HG03175 (cell line): Measurements from ENCODE around the gene SHISA6.

Experiments
- ATAC-seq: cut with Tn5 transposase; IDR thresholded peaks from one replicate; pipeline ENCODE4 v1.9.1; 2021; ENCODE audit warnings: mild to moderate bottlenecking, moderate library complexity; ENCODE audit not compliant: unreplicated experiment

Gene SHISA6

DNA sequence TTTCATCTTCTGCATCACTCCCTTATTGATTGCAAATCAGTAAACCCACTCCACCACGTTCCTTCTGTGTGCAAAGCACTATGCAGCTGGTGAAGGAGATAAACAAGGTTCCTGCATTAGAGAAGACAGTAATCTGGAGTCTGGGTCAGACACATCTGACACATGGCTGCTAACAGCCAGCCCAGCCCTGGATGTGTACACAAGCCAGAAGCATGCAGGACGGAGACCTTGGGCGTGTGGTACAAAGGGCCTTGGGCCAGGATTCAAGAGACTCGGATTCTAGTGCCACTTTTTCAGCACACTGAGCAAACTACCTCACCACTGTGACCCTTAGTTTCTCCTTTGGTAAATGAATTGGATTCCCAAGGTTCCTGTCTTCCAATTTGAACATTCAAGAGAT, 270.7 kb downstream of the SHISA6 start:
- ATAC-seq: no peak

GRCh38 chr17:11514565-11514964, 273.6 kb downstream of the SHISA6 start:
- ATAC-seq: no peak

GRCh38 chr17:11514981-11515680, 274.1 kb downstream of the SHISA6 start:
- no peak for ATAC-seq

- no peak for ATAC-seq
These were observed 274.9 kb downstream of the SHISA6 start for GRCh38 chr17:11515901-11516300.

DNA sequence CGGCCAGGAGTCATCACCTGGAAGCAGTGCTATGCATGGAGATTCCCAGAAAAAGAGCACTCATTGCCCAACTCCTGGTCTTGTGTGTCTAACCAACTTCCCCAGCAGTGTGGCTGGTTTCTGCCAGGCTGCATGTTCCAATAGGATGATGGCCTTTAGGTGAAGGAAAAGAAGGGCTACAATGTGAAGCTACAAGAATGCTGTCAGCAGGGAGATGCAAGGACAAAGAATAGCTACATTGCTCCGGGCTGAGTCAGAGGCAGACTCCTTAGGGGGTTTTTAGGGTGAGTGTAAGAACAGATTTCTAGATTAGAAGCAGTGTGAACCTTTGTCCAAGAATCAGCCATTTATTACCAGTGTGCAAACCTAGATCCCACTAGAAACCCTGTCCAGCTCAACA, 294.2 kb downstream of the SHISA6 start:
- ATAC-seq: no peak

DNA sequence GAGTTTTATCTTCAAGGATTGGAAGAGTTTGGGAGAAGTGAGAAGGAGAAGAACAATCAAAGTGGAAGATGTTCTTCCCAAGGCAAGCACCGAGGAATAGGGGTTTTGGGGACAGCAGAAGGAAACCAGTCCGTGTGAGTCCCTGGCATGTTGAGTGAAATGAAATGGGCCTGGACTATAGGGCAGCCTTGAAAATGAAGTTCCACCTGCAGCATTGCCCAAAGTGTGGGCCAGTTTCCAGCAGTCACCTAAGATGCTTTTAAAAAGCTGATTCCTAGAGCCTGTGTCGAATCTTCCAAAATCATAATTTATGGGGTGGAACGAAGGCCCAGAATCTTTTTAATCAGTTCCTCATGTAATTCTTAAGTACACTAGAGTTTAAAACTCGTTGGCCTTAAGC, 297.4 kb downstream of the SHISA6 start:
- no peak for ATAC-seq

GRCh38 chr17:11539637-11540036, 298.6 kb downstream of the SHISA6 start:
- ATAC-seq: no peak

DNA sequence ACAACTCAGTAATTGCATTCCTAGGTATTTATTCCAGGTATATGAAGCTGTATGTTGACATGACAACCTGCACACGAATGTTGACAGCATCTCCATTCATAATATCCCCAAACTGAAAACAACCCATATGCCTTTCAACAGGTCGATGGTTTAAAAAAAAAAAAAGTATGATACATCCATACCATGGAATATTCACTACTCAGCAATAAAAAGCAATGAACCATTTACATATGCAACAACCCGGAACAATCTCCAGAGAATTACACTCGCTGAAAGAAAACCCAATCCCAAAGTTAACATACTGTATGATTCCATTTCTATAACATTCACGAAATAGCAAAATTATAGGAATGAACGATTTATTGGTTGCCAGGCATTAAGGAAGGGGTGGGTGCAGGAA, 304.0 kb downstream of the SHISA6 start:
- ATAC-seq: no peak

GRCh38 chr17:11545696-11546095, 304.7 kb downstream of the SHISA6 start:
- ATAC-seq: no peak

- ATAC-seq: no peak
These were observed 306.8 kb downstream of the SHISA6 start for GRCh38 chr17:11547853-11548252.

DNA sequence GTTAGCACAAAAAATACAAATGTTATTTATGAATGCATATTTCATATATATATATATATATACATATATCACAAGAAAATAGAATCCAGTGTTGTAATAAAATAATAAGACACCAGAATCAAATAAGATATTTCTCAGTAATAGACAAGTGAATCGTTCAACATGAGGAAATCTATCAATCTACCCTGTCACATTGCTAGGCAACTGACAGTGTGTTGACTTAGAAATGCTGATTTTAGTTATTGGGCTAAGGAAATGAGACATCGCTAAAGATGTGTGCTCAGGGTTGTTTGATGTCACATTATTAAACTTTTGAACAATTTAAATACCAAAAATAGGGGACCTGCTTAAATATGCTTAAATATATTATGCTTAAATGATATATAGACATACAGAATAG, 307.4 kb downstream of the SHISA6 start:
- no peak for ATAC-seq

DNA sequence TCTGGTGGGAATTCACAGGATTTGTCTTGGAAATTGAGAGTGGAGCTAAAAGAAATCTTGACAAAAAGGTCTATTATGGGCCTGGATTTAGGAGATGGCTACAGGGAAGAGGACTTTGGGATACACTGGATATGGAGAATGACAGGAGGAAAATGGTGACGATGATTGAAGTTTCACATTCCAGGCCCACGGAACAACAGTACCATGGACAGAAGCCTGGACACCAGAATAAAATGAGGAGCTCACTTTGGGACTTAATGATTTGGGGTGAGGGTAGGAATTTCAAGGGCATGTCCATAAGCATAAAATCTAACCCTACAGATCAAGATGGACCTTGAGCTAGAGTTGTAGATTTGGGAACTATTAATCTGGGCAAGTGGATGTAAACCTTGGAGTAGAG, 309.4 kb downstream of the SHISA6 start:
- no peak for ATAC-seq

DNA sequence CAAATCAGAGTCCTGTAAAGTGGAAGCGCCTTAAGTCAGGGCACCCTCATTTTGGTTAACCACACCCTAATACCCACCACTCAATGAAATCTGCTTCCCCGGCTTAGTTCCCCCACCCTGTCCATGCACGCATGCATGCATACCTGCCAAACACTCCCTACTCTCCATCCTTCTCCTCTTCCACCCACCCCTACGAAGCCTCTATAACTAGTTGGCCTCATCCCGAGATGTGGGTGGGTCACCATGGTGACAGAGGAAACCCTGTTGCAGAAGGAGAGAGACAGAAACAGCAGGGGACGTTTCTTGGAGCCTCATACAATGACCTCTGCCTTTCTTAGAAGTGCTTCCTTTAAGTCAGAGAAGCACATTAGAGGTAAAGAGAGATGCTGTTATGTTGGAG, 310.4 kb downstream of the SHISA6 start:
- no peak for ATAC-seq

GRCh38 chr17:11553135-11553534, 312.1 kb downstream of the SHISA6 start:
- ATAC-seq: no peak

DNA sequence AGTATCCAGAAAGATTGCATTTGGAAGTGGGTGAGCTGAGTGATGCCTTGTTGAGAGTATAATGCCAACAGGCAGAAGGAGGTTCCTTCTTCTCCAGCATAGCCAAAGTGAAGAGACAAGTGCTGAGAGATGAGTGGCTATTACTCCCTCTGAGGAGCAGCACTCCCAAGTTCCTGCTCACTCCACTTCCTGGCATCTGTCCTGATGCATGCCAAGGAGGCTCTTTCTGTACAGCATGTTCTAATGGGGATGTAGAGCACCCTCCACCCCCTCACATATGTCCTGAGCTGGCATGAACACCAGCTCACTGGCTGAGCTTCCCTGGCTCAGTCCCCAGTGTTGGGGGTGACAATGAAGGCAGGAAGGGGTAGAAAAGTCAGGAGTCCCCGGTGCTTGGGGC, 313.0 kb downstream of the SHISA6 start:
- ATAC-seq: no peak

GRCh38 chr17:11554542-11554941, 313.5 kb downstream of the SHISA6 start:
- ATAC-seq: no peak

- ATAC-seq: no peak
These were observed 314.5 kb downstream of the SHISA6 start for GRCh38 chr17:11555530-11555929.

GRCh38 chr17:11557727-11558452, 316.9 kb downstream of the SHISA6 start:
- ATAC-seq: no peak

DNA sequence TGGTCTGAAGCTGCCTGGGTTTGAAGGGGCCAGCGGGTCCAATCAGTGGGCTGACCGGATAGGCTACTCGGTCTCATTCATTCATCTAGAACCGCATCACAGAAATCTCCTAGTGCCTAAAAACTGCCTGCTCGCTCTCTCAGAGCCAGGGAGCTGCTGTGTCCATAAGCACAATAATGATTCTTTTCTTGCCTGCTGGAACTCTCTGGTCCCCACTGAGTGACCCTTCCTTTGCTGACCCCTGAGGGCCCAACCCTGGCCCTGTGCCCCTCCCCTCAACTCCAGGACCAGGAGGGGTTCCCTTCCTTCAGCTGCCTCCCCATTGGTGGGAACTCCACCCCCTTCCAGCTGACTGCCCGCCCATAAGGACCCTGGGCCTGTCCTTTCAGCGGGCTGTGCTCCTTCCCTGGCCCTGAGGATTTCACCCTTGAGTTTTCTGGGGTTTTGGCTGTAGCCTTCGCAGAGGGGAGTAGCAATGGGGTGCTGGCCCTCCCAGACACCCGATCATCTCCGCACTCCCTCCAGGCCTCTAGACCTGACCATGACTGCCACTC, 317.7 kb downstream of the SHISA6 start:
- ATAC-seq: no peak

GRCh38 chr17:11559601-11560000, 318.6 kb downstream of the SHISA6 start:
- ATAC-seq: no peak

GRCh38 chr17:11561281-11561680, 320.3 kb downstream of the SHISA6 start:
- no peak for ATAC-seq

GRCh38 chr17:11561702-11562101, 320.7 kb downstream of the SHISA6 start:
- no peak for ATAC-seq
